MM.1S (cell line): ENCODE data around the gene MIEF1.

Experiments used
- DNase-seq: peaks from one replicate; pipeline ENCODE4 v3.0.0-alpha.2; 2015
- H2AFZ ChIP-seq: fragments of 300-600 bp; sonication (generic); 2 replicates; pipeline ENCODE4 v1.6.0; 2016; ENCODE audit warnings: antibody characterized with exemption, low read length
- H3F3A ChIP-seq: fragments of 300-600 bp; sonication (generic); 2 replicates; pipeline ENCODE4 v1.6.1; 2016; ENCODE audit warnings: mild to moderate bottlenecking, antibody characterized with exemption, low read length, moderate library complexity, mixed read lengths; ENCODE audit not compliant: insufficient read depth
- H3K27ac ChIP-seq: fragments of 300-600 bp; sonication (generic); 2 replicates; pipeline ENCODE4 v1.5.1; 2016; ENCODE audit warnings: mild to moderate bottlenecking, low read length
- H3K27me3 ChIP-seq: fragments of 300-600 bp; sonication (generic); replicated peaks from 2 replicates; pipeline ENCODE4 v1.6.0; 2016; ENCODE audit warnings: low read length; ENCODE audit not compliant: insufficient read depth
- H3K36me3 ChIP-seq: fragments of 300-600 bp; sonication (generic); replicated peaks from 2 replicates; pipeline ENCODE4 v1.6.1; 2016; ENCODE audit warnings: mild to moderate bottlenecking, low read length, mixed read lengths; ENCODE audit not compliant: insufficient read depth
- H3K4me1 ChIP-seq: fragments of 300-600 bp; sonication (generic); 2 replicates; pipeline ENCODE4 v1.6.1; 2016; ENCODE audit warnings: low read length, mixed read lengths
- H3K4me2 ChIP-seq: fragments of 300-600 bp; sonication (generic); 2 replicates; pipeline ENCODE4 v1.6.0; 2016; ENCODE audit warnings: low read depth, low read length
- H3K4me3 ChIP-seq: fragments of 300-600 bp; sonication (generic); 2 replicates; pipeline ENCODE4 v1.5.1; 2016; ENCODE audit warnings: low read length, mixed read lengths
- H3K79me2 ChIP-seq: fragments of 300-600 bp; sonication (generic); 2 replicates; pipeline ENCODE4 v1.6.1; 2016; ENCODE audit warnings: mixed run types, low read length, mixed read lengths
- H3K9ac ChIP-seq: fragments of 300-600 bp; sonication (generic); 2 replicates; pipeline ENCODE4 v1.6.1; 2016; ENCODE audit warnings: low read length, mixed read lengths
- H3K9me2 ChIP-seq: fragments of 300-600 bp; sonication (generic); replicated peaks from 2 replicates; pipeline ENCODE4 v1.6.1; 2016; ENCODE audit warnings: mild to moderate bottlenecking, low read length, mixed read lengths; ENCODE audit not compliant: insufficient read depth
- H3K9me3 ChIP-seq: fragments of 300-600 bp; sonication (generic); replicated peaks from 2 replicates; pipeline ENCODE4 v1.6.1; 2016; ENCODE audit warnings: mild to moderate bottlenecking, low read length, mixed read lengths; ENCODE audit not compliant: insufficient read depth
- H4K20me1 ChIP-seq: fragments of 300-600 bp; sonication (generic); 2 replicates; pipeline ENCODE4 v1.6.1; 2016; ENCODE audit warnings: mild to moderate bottlenecking, low read length, moderate library complexity, mixed read lengths; ENCODE audit not compliant: insufficient read depth
- CTCF ChIP-seq: fragments of 300-600 bp; sonication (generic); IDR thresholded peaks from 2 replicates; pipeline ENCODE4 v1.5.1; 2016; ENCODE audit warnings: antibody characterized with exemption, low read length, mixed read lengths
- EZH2 ChIP-seq: fragments of 300-600 bp; sonication (generic); optimal IDR thresholded peaks from 2 replicates; pipeline ENCODE3; 2017; ENCODE audit warnings: low read depth, mild to moderate bottlenecking, antibody characterized with exemption, low read length, mixed read lengths
- EZH2phosphoT487 ChIP-seq: fragments of 300-600 bp; sonication (generic); IDR thresholded peaks from 2 replicates; pipeline ENCODE4 v1.6.1; 2018; ENCODE audit warnings: antibody characterized with exemption, low read length

The MIEF1 gene

GRCh38 chr22:39502109-39502788 lies at the start of gene MIEF1:
Gene MIEF1, plus strand, starts transcription at chr22:39502290. Its CDS starts 9,005 bp downstream, at chr22:39511295.
- TF ChIP-seq CTCF (no peak), EZH2 (no peak), EZH2phosphoT487 (no peak)
- Histone ChIP-seq H3K9me2 (no peaks in the 10 kb centered on the region), H3K27me3 (no peaks in the 10 kb centered on the region), H3K9ac (peak within 1 kb of the TSS; percentile 85), H4K20me1 (no peaks in the 10 kb centered on the region), H3K27ac (peak within 1 kb of the TSS; percentile 27; the same call in 1 of the 2 replicates), H3K9me3 (no peaks in the 10 kb centered on the region), H3K36me3 (peaks cover 23% of the 10 kb centered on the region), H3K79me2 (peaks cover 52% of the 10 kb centered on the region), H3K4me2 (peak within 1 kb of the TSS; percentile 85), H3K4me3 (peak within 1 kb of the TSS; percentile 82), H2AFZ (peak within 1 kb of the TSS; percentile 78), H3F3A (no peaks in the 10 kb centered on the region), H3K4me1 (peaks cover 14% of the 10 kb centered on the region; the same call in 1 of the 2 replicates)
- peak; percentile 96 for DNase-seq

- Histone ChIP-seq H4K20me1 (no peaks in the 10 kb centered on the region), H3K27ac (no peak overlapping the region), H3K36me3 (peaks cover 3% of the 10 kb centered on the region; the same call in 1 of the 2 replicates), H3K9ac (no peak overlapping the region), H3K27me3 (no peaks in the 10 kb centered on the region), H2AFZ (no peak overlapping the region), H3K9me3 (no peaks in the 10 kb centered on the region), H3K79me2 (peaks cover 89% of the 10 kb centered on the region), H3K4me1 (peaks cover 25% of the 10 kb centered on the region), H3K4me2 (no peak overlapping the region), H3K9me2 (no peaks in the 10 kb centered on the region), H3K4me3 (no peak overlapping the region), H3F3A (peaks cover 8% of the 10 kb centered on the region)
- no peak for DNase-seq
- no peak for TF ChIP-seq CTCF
- no peak for TF ChIP-seq EZH2
- TF ChIP-seq EZH2phosphoT487 = no peak
These were observed 49.4 kb upstream of the MIEF1 start for GRCh38 chr22:39452740-39453040.

GRCh38 chr22:39453765-39454378 lies 48.2 kb upstream of the MIEF1 start:
- H4K20me1 ChIP-seq = no peaks in the 10 kb centered on the region
- no peaks in the 10 kb centered on the region for H3K9me2 ChIP-seq
- no peak overlapping the region for H3K27ac ChIP-seq
- no peak overlapping the region for H2AFZ ChIP-seq
- H3K9me3 ChIP-seq = no peaks in the 10 kb centered on the region
- peaks cover 3% of the 10 kb centered on the region; the same call in 1 of the 2 replicates for H3K36me3 ChIP-seq
- H3K27me3 ChIP-seq = no peaks in the 10 kb centered on the region
- H3K9ac ChIP-seq = no peak overlapping the region
- peaks cover 88% of the 10 kb centered on the region for H3K79me2 ChIP-seq
- peaks cover 21% of the 10 kb centered on the region for H3K4me1 ChIP-seq
- no peaks in the 10 kb centered on the region for H3F3A ChIP-seq
- no peak overlapping the region for H3K4me2 ChIP-seq
- no peak for DNase-seq
- H3K4me3 ChIP-seq = no peak overlapping the region
- TF ChIP-seq EZH2phosphoT487 (no peak), CTCF (no peak), EZH2 (no peak)
